ENCODE results near the gene PNN.
"Not testable (repeated sequence)": the region's sequence is repeated elsewhere in the genome, so short reads cannot be mapped to it uniquely, and the experiment has no call there.

PNN gene

GRCh38 chr14:39174560-39175444, at the start of gene PNN:
PNN (plus strand) TSS chr14:39175254; CDS start chr14:39175280, 26 bp downstream.
- peak; percentile 99 for DNase-seq

- DNase-seq: not testable (repeated sequence)
These were observed 37.2 kb upstream of the PNN start for GRCh38 chr14:39137835-39138234.

GRCh38 chr14:39138440-39138839, 36.6 kb upstream of the PNN start:
- DNase-seq: no peak

GRCh38 chr14:39140170-39140569, 34.9 kb upstream of the PNN start:
- no peak for DNase-seq

GRCh38 chr14:39141623-39142022, 33.4 kb upstream of the PNN start:
- DNase-seq: not testable (repeated sequence)

- DNase-seq: not testable (repeated sequence)
These were observed 31.8 kb upstream of the PNN start for GRCh38 chr14:39143226-39143625.

- no peak for DNase-seq
These were observed 29.6 kb upstream of the PNN start for GRCh38 chr14:39145266-39145966.

- DNase-seq: no peak
These were observed 20.4 kb upstream of the PNN start for GRCh38 chr14:39154594-39155189.

- DNase-seq: no peak
These were observed 17.6 kb upstream of the PNN start for GRCh38 chr14:39157491-39157890.

- no peak for DNase-seq
These were observed 16.7 kb upstream of the PNN start for GRCh38 chr14:39158222-39158858.

- no peak for DNase-seq
These were observed 14.6 kb upstream of the PNN start for GRCh38 chr14:39160494-39160893.

- DNase-seq: not testable (repeated sequence)
These were observed 7.2 kb upstream of the PNN start for GRCh38 chr14:39167797-39168320.

- no peak for DNase-seq
These were observed 6.5 kb upstream of the PNN start for GRCh38 chr14:39168591-39168990.

GRCh38 chr14:39169541-39169900, 5.5 kb upstream of the PNN start:
- DNase-seq: no peak

- no peak for DNase-seq
These were observed 1.9 kb upstream of the PNN start for GRCh38 chr14:39173198-39173597.

GRCh38 chr14:39175445-39176262, 600 bp downstream of the PNN start:
- DNase-seq: no peak

GRCh38 chr14:39176263-39177167, 1.5 kb downstream of the PNN start:
- no peak for DNase-seq

- no peak for DNase-seq
These were observed 2.1 kb downstream of the PNN start for GRCh38 chr14:39177168-39177545.

- no peak for DNase-seq
These were observed 4.0 kb downstream of the PNN start for GRCh38 chr14:39179042-39179441.

- no peak for DNase-seq
These were observed 5.5 kb downstream of the PNN start for GRCh38 chr14:39180553-39180952.
